ENCODE measurements around the gene METRN.

Gene METRN

DNA sequence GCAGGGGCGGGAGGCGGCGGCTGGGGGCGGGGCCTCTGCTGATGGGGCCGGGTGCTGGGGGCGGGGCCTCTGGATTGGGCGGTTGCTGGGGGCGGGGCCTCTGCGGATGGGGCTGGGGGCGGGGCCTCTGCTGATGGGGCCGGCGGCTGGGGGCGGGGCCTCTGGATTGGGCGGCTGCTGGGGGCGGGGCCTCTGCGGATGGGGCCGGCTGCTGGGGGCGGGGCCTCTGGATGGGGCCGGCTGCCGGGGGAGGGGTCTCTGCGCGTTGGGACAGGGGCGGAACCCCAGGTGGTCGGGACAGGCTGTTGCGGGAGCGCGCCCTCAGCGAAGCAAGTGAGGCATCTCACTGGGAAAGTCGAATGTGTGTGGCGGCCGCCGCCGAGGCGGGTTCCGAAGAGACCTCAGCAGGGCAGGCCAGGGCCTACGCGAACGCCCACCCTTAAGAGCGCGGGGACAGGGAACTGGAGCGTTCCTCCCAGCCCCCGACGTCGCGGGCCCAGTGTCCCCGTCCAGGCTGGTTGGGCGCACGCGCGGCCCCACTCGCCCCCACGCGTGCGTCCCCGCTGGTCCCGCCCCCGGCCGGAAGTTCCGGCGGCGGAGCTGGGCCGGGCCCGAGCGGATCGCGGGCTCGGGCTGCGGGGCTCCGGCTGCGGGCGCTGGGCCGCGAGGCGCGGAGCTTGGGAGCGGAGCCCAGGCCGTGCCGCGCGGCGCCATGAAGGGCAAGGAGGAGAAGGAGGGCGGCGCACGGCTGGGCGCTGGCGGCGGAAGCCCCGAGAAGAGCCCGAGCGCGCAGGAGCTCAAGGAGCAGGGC, 34.9 kb upstream of the METRN start, which contains the start of gene STUB1 (continued):
- TF ChIP-seq ZNF555 (tag by site-specific recombination; conservative IDR thresholded peaks at IDR 0.05) (no peak), ZNF521 (tag by site-specific recombination; IDR thresholded peaks at IDR 0.05) (no peak), IKZF3 (tag by site-specific recombination; IDR thresholded peaks at IDR 0.05) (no peak), YY1 (tag by site-specific recombination; IDR thresholded peaks at IDR 0.05) (no peak), ZNF221 (tag by site-specific recombination; IDR thresholded peaks at IDR 0.05; ENCODE audit: borderline replicate concordance) (no peak), ZNF654 (tag by site-specific recombination; IDR thresholded peaks at IDR 0.05; ENCODE audit: low read depth) (no peak), ZNF140 (tag by site-specific recombination; IDR thresholded peaks at IDR 0.05) (no peak), ZNF76 (tag by site-specific recombination; IDR thresholded peaks at IDR 0.05; ENCODE audit: borderline replicate concordance, low read depth) (peak; percentile 55; the same call in 1 of the 2 replicates), ZNF133 (tag by site-specific recombination; IDR thresholded peaks at IDR 0.05) (no peak), ZNF777 (tag by site-specific recombination; IDR thresholded peaks at IDR 0.05; ENCODE audit: borderline replicate concordance) (peak; percentile 81; the same call in 1 of the 2 replicates), ZFP3 (tag by site-specific recombination; IDR thresholded peaks at IDR 0.05; ENCODE audit: low read depth) (no peak), HOXD13 (CRISPR knock-in tag; IDR thresholded peaks at IDR 0.05; ENCODE audit: borderline replicate concordance) (no peak), SALL2 (tag by site-specific recombination; IDR thresholded peaks at IDR 0.05; ENCODE audit: borderline replicate concordance) (no peak), ZNF837 (tag by site-specific recombination; IDR thresholded peaks at IDR 0.05) (peak; percentile 89), ZBTB1 (tag by site-specific recombination; IDR thresholded peaks at IDR 0.05) (no peak; the same call in 1 of the 2 replicates), ZNF112 (tag by site-specific recombination; IDR thresholded peaks at IDR 0.05) (no peak), SCRT1 (tag by site-specific recombination; IDR thresholded peaks at IDR 0.05; ENCODE audit: borderline replicate concordance) (no peak), ZNF16 (tag by site-specific recombination; IDR thresholded peaks at IDR 0.05; ENCODE audit: low read depth) (no peak)
- TF ChIP-seq, protein P1, sequence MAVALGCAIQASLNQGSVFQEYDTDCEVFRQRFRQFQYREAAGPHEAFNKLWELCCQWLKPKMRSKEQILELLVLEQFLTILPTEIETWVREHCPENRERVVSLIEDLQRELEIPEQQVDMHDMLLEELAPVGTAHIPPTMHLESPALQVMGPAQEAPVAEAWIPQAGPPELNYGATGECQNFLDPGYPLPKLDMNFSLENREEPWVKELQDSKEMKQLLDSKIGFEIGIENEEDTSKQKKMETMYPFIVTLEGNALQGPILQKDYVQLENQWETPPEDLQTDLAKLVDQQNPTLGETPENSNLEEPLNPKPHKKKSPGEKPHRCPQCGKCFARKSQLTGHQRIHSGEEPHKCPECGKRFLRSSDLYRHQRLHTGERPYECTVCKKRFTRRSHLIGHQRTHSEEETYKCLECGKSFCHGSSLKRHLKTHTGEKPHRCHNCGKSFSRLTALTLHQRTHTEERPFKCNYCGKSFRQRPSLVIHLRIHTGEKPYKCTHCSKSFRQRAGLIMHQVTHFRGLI (tag by site-specific recombination; IDR thresholded peaks at IDR 0.05) = peak; percentile 95
- TF ChIP-seq, protein P2, sequence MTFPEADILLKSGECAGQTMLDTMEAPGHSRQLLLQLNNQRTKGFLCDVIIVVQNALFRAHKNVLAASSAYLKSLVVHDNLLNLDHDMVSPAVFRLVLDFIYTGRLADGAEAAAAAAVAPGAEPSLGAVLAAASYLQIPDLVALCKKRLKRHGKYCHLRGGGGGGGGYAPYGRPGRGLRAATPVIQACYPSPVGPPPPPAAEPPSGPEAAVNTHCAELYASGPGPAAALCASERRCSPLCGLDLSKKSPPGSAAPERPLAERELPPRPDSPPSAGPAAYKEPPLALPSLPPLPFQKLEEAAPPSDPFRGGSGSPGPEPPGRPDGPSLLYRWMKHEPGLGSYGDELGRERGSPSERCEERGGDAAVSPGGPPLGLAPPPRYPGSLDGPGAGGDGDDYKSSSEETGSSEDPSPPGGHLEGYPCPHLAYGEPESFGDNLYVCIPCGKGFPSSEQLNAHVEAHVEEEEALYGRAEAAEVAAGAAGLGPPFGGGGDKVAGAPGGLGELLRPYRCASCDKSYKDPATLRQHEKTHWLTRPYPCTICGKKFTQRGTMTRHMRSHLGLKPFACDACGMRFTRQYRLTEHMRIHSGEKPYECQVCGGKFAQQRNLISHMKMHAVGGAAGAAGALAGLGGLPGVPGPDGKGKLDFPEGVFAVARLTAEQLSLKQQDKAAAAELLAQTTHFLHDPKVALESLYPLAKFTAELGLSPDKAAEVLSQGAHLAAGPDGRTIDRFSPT (tag by site-specific recombination; IDR thresholded peaks at IDR 0.05) = no peak
- TF ChIP-seq, protein P3, sequence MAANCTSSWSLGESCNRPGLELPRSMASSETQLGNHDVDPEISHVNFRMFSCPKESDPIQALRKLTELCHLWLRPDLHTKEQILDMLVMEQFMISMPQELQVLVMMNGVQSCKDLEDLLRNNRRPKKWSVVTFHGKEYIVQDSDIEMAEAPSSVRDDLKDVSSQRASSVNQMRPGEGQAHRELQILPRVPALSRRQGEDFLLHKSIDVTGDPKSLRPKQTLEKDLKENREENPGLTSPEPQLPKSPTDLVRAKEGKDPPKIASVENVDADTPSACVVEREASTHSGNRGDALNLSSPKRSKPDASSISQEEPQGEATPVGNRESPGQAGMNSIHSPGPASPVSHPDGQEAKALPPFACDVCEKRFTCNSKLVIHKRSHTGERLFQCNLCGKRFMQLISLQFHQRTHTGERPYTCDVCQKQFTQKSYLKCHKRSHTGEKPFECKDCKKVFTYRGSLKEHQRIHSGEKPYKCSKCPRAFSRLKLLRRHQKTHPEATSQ (tag by site-specific recombination; IDR thresholded peaks at IDR 0.05) = peak; percentile 91
- TF ChIP-seq, protein P4, sequence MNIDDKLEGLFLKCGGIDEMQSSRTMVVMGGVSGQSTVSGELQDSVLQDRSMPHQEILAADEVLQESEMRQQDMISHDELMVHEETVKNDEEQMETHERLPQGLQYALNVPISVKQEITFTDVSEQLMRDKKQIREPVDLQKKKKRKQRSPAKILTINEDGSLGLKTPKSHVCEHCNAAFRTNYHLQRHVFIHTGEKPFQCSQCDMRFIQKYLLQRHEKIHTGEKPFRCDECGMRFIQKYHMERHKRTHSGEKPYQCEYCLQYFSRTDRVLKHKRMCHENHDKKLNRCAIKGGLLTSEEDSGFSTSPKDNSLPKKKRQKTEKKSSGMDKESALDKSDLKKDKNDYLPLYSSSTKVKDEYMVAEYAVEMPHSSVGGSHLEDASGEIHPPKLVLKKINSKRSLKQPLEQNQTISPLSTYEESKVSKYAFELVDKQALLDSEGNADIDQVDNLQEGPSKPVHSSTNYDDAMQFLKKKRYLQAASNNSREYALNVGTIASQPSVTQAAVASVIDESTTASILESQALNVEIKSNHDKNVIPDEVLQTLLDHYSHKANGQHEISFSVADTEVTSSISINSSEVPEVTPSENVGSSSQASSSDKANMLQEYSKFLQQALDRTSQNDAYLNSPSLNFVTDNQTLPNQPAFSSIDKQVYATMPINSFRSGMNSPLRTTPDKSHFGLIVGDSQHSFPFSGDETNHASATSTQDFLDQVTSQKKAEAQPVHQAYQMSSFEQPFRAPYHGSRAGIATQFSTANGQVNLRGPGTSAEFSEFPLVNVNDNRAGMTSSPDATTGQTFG (tag by site-specific recombination; IDR thresholded peaks at IDR 0.05; ENCODE audit: borderline replicate concordance) = no peak
- TF ChIP-seq, protein P5, sequence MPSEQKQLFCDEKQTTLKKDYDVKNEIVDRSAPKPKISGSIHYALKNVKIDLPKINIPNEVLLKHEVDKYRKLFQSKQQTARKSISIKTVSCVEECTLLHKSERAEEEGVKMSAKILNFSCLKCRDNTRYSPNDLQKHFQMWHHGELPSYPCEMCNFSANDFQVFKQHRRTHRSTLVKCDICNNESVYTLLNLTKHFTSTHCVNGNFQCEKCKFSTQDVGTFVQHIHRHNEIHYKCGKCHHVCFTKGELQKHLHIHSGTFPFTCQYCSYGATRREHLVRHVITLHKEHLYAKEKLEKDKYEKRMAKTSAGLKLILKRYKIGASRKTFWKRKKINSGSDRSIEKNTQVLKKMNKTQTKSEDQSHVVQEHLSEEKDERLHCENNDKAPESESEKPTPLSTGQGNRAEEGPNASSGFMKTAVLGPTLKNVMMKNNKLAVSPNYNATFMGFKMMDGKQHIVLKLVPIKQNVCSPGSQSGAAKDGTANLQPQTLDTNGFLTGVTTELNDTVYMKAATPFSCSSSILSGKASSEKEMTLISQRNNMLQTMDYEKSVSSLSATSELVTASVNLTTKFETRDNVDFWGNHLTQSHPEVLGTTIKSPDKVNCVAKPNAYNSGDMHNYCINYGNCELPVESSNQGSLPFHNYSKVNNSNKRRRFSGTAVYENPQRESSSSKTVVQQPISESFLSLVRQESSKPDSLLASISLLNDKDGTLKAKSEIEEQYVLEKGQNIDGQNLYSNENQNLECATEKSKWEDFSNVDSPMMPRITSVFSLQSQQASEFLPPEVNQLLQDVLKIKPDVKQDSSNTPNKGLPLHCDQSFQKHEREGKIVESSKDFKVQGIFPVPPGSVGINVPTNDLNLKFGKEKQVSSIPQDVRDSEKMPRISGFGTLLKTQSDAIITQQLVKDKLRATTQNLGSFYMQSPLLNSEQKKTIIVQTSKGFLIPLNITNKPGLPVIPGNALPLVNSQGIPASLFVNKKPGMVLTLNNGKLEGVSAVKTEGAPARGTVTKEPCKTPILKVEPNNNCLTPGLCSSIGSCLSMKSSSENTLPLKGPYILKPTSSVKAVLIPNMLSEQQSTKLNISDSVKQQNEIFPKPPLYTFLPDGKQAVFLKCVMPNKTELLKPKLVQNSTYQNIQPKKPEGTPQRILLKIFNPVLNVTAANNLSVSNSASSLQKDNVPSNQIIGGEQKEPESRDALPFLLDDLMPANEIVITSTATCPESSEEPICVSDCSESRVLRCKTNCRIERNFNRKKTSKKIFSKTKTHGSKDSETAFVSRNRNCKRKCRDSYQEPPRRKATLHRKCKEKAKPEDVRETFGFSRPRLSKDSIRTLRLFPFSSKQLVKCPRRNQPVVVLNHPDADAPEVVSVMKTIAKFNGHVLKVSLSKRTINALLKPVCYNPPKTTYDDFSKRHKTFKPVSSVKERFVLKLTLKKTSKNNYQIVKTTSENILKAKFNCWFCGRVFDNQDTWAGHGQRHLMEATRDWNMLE (tag by site-specific recombination; conservative IDR thresholded peaks at IDR 0.05; ENCODE audit: low read depth) = no peak
- TF ChIP-seq, protein P6, sequence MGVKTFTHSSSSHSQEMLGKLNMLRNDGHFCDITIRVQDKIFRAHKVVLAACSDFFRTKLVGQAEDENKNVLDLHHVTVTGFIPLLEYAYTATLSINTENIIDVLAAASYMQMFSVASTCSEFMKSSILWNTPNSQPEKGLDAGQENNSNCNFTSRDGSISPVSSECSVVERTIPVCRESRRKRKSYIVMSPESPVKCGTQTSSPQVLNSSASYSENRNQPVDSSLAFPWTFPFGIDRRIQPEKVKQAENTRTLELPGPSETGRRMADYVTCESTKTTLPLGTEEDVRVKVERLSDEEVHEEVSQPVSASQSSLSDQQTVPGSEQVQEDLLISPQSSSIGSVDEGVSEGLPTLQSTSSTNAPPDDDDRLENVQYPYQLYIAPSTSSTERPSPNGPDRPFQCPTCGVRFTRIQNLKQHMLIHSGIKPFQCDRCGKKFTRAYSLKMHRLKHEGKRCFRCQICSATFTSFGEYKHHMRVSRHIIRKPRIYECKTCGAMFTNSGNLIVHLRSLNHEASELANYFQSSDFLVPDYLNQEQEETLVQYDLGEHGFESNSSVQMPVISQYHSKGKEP (tag by site-specific recombination; IDR thresholded peaks at IDR 0.05) = no peak

Data from HEK293 (cell line).